Esophagus muscularis mucosa (tissue), 4 donors: ENCODE measurements around the gene XXYLT1. TPM values are rescaled to one million over a fixed set of nuclear protein-coding genes. Genes with fewer than 3 reads are reported as not detected.

Experiments
- DNase-seq: peaks from one replicate; pipeline ENCODE4 v3.0.0-alpha.2; 2017; ENCODE audit errors: extremely low spot score
- H3K27ac ChIP-seq, 4 donors: fragments of 200-600 bp; sonication (generic); replicated peaks in 1 of 4; 1 replicate in 3 of 4; 2 replicates in 1 of 4; pipeline ENCODE4 v1.5.1; 2016 to 2019; ENCODE audit warnings: mild to moderate bottlenecking in 1 of 4
- H3K27me3 ChIP-seq, 4 donors: fragments of 200-600 bp; sonication (generic); one replicate each; pipeline versions ENCODE4 v1.5.1 to v1.6.0; 2016 to 2019
- H3K36me3 ChIP-seq, 4 donors: fragments of 200-600 bp; sonication (generic); one replicate each; pipeline ENCODE4 v1.5.1; 2016 to 2019
- H3K4me1 ChIP-seq, 4 donors: fragments of 200-600 bp; sonication (generic); one replicate each; pipeline ENCODE4 v1.5.1; 2016 to 2019
- H3K4me3 ChIP-seq, 4 donors: fragments of 200-600 bp; sonication (generic); 1 replicate in 2 of 4; 2 replicates in 2 of 4; pipeline ENCODE4 v1.5.1; 2016 to 2019; ENCODE audit warnings: mild to moderate bottlenecking in 4 of 4, moderate library complexity in 1 of 4
- H3K9me3 ChIP-seq, 4 donors: fragments of 200-600 bp; sonication (generic); 1 replicate in 3 of 4; 2 replicates in 1 of 4; pipeline ENCODE4 v1.5.1; 2016 to 2019
- EP300 ChIP-seq: sonication (generic); formaldehyde crosslinking; IDR thresholded peaks from one replicate; pipeline ENCODE4 v1.6.1; 2017; ENCODE audit warnings: antibody characterized with exemption
- POLR2A ChIP-seq: fragments of 450-650 bp; IDR thresholded peaks from one replicate; pipeline ENCODE4 v1.6.1; 2017; ENCODE audit warnings: antibody characterized with exemption, moderate library complexity, mild to moderate bottlenecking, low read depth
- POLR2AphosphoS5 ChIP-seq, 2 donors: sonication (generic); formaldehyde crosslinking; IDR thresholded peaks; one replicate each; pipeline ENCODE4 v1.6.1; 2017; ENCODE audit warnings: antibody characterized with exemption in 2 of 2
- WGBS: methylation state at CpG from one replicate; pipeline ENCODE4 v1.1.5; 2018; 5-methylcytosine and 5-hydroxymethylcytosine counted together
- intact Hi-C: fragments of 100-400 bp; cut with DNase I; formaldehyde crosslinking; loops from one replicate; pipeline ENCODE4 v1.15.1; 2023
- total RNA-seq, 4 donors: library from RNA; depleted of rRNA; stranded (reverse); fragments of >200 nt; gene quantifications; one replicate each; pipeline versions ENCODE4 v1.1.0 to v1.2.1, GENCODE V29; 2016
- TF ChIP-seq, protein P1 (sequence below), 3 experiments: fragments of 200-600 bp in 2 of 3; fragments of 450-650 bp in 1 of 3; sonication (generic) in 2 of 3; IDR thresholded peaks; one replicate each; pipeline ENCODE4 v1.5.1; 2017 to 2019; ENCODE audit warnings: antibody characterized with exemption in 3 of 3, mild to moderate bottlenecking in 2 of 3, moderate library complexity in 1 of 3

XXYLT1 gene
- total RNA-seq, 4 donors from 2014 or later, result 8.8 to 18.5 (median 13.9) TPM

DNA sequence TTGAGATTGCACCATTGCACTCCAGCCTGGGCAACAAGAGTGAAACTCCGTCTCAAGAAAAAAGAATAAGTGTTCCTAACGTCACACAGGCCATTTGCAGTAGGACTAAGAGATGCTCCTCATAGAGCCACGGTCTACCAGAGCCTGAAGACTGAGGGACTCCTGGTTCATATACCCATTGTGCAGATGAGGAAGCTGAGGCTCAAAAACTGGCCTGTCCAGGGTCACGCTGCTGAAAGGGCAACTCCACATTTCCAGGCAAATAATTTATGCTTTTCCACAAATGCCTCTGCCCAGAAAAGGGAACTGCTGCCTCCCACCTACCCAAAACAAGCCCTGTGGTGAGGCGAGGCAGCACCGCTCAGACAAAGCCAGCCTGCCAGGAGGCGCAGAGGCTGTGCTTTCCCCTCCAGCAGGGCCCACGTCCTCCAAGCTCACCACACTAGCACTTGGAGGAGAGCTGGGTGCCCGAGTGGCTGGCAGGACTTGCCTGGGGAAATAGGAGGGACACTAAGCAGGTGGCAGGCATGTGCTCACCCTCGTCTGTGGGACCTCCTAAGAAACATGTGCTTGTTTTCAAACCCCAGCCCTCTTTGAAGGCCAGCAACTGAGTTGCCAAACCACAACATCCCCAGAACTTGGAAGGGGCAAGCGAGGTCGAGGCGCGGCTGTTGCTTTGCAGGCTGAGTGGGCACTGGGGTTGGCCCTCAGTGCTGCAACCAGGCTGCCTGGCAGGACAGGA, 195.6 kb downstream of the XXYLT1 start:
- DNase-seq, result no peak
- Histone ChIP-seq H3K4me3 (no peak overlapping the region), H3K27me3 (no peaks in the 10 kb centered on the region), H3K27ac (no peak overlapping the region), H3K36me3 (peaks cover 0 to 8% (median 0%) of the 10 kb centered on the region in 4 donors), H3K9me3 (no peaks in the 10 kb centered on the region), H3K4me1 (peaks cover under 1 to 11% (median 8%) of the 10 kb centered on the region in 4 donors)
- intact Hi-C loops, result no loop called here
- 87% methylated on average over 10 of the region's 14 CpGs for WGBS
- TF ChIP-seq EP300 (no peak), POLR2AphosphoS5 (IDR thresholded peaks at IDR 0.05) (no peak), POLR2A (no peak)
- TF ChIP-seq, protein P1, sequence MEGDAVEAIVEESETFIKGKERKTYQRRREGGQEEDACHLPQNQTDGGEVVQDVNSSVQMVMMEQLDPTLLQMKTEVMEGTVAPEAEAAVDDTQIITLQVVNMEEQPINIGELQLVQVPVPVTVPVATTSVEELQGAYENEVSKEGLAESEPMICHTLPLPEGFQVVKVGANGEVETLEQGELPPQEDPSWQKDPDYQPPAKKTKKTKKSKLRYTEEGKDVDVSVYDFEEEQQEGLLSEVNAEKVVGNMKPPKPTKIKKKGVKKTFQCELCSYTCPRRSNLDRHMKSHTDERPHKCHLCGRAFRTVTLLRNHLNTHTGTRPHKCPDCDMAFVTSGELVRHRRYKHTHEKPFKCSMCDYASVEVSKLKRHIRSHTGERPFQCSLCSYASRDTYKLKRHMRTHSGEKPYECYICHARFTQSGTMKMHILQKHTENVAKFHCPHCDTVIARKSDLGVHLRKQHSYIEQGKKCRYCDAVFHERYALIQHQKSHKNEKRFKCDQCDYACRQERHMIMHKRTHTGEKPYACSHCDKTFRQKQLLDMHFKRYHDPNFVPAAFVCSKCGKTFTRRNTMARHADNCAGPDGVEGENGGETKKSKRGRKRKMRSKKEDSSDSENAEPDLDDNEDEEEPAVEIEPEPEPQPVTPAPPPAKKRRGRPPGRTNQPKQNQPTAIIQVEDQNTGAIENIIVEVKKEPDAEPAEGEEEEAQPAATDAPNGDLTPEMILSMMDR (IDR thresholded peaks at IDR 0.05), result no peak

DNA sequence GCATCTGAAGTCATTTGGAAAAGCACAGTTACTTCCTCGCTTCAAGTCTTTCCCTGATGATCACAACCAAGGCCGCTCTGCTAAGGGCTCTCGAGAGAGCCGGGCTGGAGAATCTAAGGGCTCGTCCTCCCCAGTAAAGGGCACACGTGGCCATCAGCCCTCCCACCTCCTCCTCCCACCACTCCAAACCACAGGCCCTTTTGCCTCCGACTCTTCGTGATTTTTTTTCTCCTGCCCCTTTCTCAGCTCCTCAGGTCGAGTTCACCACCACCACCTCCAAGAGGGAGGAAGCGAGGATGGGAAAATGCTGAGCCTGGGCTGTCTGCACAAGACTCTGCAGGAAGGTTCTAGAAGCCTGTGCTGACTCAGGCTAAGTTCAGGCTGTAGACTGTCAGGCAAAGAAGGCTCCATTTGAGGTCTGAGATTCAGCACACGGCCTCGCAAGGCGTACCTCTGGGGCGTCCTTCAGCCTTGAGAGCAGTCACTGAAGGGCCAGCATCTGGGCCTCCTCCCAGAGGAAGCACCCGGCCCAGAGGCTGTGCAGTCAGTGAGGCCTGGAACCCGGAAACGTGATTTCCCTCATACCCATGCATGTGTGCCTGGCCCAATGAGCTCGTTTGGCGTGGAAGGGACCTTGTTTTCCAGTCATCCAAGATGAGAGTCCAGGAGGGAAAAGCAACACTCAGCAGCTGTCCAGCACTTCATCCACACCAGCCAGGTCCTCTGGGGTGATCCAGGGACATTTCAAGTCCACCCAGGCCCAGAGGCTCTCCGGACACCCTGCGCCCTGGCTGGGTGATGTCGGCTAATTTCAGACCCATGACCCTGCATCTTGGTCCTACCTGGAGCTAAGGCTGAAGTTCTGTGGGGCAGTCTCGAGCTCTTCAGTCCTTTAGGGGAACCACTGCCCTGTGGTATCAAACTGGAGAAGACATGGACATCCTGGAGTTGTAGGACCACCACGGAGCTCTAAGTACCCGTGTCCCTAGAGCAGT, 196.8 kb downstream of the XXYLT1 start:
- TF ChIP-seq POLR2AphosphoS5 (IDR thresholded peaks at IDR 0.05) (no peak), POLR2A (no peak), EP300 (no peak)
- TF ChIP-seq, protein P1 (IDR thresholded peaks at IDR 0.05), result no peak
- H3K36me3 ChIP-seq, result peaks cover 0 to 17% (median 8%) of the 10 kb centered on the region in 4 donors
- WGBS, result 92% methylated on average over 14 of the region's 25 CpGs
- intact Hi-C loops, result no loop called here
- DNase-seq, result no peak
- H3K27ac ChIP-seq, result no peak overlapping the region
- H3K27me3 ChIP-seq, result no peaks in the 10 kb centered on the region
- H3K4me3 ChIP-seq, result no peak overlapping the region
- H3K9me3 ChIP-seq, result no peaks in the 10 kb centered on the region
- H3K4me1 ChIP-seq, result no peaks in the 10 kb centered on the region

DNA sequence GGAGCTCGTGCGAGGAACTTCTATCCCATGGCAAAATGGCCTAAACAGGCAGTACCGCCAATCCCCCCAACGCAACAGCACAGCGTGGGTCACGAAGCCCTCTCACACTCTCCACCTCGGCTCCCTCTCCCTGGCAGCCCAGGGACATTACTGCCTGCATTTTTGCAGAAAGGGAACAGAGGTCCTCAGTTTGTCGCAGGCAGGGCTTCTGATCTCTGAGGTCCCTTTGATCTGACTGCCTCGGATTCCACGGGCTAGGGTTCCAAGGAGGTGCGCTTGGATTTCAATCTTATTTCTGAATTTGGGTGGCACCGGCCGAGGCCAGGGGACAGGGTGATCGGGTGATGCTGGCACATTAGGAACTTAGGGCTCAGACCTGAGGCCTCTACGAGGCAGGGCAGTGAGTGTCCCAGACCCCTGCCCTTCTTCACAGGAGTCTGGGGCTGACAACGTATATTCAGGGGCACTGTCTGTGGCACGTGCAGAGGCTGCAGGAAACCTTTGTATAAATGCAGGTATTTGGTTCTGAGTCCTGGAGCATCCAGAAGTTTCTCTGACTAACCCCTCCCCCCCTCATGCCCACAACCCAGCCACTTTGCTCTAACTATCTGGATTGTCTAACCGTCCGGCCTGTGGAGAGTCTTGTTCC, 197.9 kb downstream of the XXYLT1 start:
- no peak overlapping the region for H3K4me3 ChIP-seq
- H3K4me1 ChIP-seq, result no peaks in the 10 kb centered on the region
- intact Hi-C loops, result no loop called here
- TF ChIP-seq POLR2AphosphoS5 (IDR thresholded peaks at IDR 0.05), result no peak
- no peak for TF ChIP-seq EP300
- TF ChIP-seq POLR2A, result no peak
- TF ChIP-seq, protein P1 (IDR thresholded peaks at IDR 0.05), result no peak
- H3K9me3 ChIP-seq, result no peaks in the 10 kb centered on the region
- no peaks in the 10 kb centered on the region for H3K27me3 ChIP-seq
- peaks cover 0 to 25% (median 13%) of the 10 kb centered on the region in 4 donors for H3K36me3 ChIP-seq
- no peak for DNase-seq
- no peak overlapping the region for H3K27ac ChIP-seq
- WGBS, result 91% methylated on average over 15 of the region's 19 CpGs

DNA sequence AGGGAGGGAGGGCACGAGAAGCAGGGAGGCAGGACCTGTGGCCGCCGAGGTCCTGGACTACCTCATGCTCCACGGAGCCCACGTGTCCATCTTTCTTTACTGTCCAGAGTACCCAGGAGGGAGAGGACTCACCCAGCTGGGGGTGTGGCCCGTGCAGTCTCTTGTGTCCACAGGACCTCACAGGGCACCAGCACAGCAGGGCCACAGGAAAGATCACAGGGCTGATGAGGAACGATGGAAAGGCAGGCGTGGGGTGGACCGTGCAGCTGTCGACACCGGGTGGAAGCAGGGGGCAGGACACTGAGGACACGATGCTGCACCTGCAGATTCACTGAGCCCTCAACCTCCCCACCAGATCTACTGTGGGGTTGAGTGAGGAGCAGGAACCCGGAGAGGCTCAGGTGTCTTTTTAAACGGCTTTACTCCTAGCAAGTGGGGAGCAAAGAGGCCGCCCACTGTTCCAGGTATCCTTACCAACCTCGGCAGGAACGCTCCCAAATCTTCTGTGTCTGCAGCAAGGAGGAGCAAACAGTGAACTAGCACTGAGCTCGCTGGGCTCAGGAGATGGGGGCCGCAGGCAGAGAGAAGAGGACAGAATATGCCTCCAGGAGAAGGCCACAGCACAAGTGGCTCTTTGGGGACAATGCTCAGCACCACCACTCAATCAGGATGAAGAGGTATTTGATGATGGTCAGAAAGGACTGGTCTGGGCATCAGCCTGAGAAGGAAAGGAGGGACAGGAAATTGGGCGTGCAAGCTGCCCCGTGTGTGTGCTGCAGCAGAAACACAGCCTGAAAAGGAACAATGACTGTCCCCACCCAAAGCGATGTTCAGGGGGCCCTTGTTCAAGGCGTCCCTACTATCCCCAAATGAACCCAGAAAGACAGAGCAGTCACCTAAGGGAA, 198.8 kb downstream of the XXYLT1 start:
- no peak for DNase-seq
- Histone ChIP-seq H3K27ac (no peak overlapping the region), H3K36me3 (peaks cover 0 to 27% (median 13%) of the 10 kb centered on the region in 4 donors), H3K27me3 (no peaks in the 10 kb centered on the region), H3K4me1 (no peaks in the 10 kb centered on the region), H3K4me3 (no peak overlapping the region), H3K9me3 (no peaks in the 10 kb centered on the region)
- intact Hi-C loops, result no loop called here
- TF ChIP-seq POLR2AphosphoS5 (IDR thresholded peaks at IDR 0.05) (no peak), EP300 (no peak), POLR2A (no peak)
- TF ChIP-seq, protein P1 (IDR thresholded peaks at IDR 0.05), result no peak
- WGBS, result 86% methylated on average over 15 of the region's 23 CpGs
